HEK293T (cell line): ENCODE data around the gene FGF14.

Experiments used
- CTCF ChIA-PET: fragments of 350-600 bp; formaldehyde crosslinking; extraction: SDS; loops from one replicate; lab custom pipeline; 2021; ENCODE audit warnings: antibody characterized with exemption, inconsistent platforms; lab: Yijun Ruan, JAX
- POLR2A ChIA-PET: fragments of 350-600 bp; formaldehyde crosslinking; extraction: SDS; loops from one replicate; lab custom pipeline; 2020; ENCODE audit warnings: antibody characterized with exemption, inconsistent platforms; lab: Yijun Ruan, JAX
- DNase-seq: peaks from one replicate; pipeline ENCODE4 v3.0.0; 2012; ENCODE audit warnings: mixed read lengths; ENCODE audit errors: extremely low spot score
- ARNT ChIP-seq: fragments of 450-650 bp; IDR thresholded peaks from 2 replicates; pipeline ENCODE4 v1.6.1; 2017; ENCODE audit warnings: mild to moderate bottlenecking
- BHLHE40 ChIP-seq: fragments of 450-650 bp; IDR thresholded peaks from 2 replicates; pipeline ENCODE4 v1.6.1; 2016; ENCODE audit warnings: mild to moderate bottlenecking, moderate library complexity, borderline replicate concordance
- CTBP1 ChIP-seq: fragments of 450-650 bp; IDR thresholded peaks from 2 replicates; pipeline ENCODE4 v1.6.1; 2016; ENCODE audit warnings: borderline replicate concordance
- ELF4 ChIP-seq: fragments of 450-650 bp; IDR thresholded peaks from 2 replicates; pipeline ENCODE4 v1.6.1; 2017; ENCODE audit warnings: antibody characterized with exemption
- FOXA1 ChIP-seq: fragments of 450-650 bp; IDR thresholded peaks from 2 replicates; pipeline ENCODE4 v1.6.1; 2016; ENCODE audit warnings: mild to moderate bottlenecking
- FOXK2 ChIP-seq: fragments of 450-650 bp; IDR thresholded peaks from 2 replicates; pipeline ENCODE4 v1.6.1; 2016; ENCODE audit warnings: mild to moderate bottlenecking
- FOXM1 ChIP-seq: fragments of 450-650 bp; IDR thresholded peaks from 2 replicates; pipeline ENCODE4 v1.6.1; 2017; ENCODE audit warnings: mild to moderate bottlenecking, borderline replicate concordance
- HDGF ChIP-seq: fragments of 450-650 bp; IDR thresholded peaks from 2 replicates; pipeline ENCODE4 v1.6.1; 2017; ENCODE audit warnings: antibody characterized with exemption, borderline replicate concordance
- L3MBTL2 ChIP-seq: fragments of 450-650 bp; conservative IDR thresholded peaks from 2 replicates; pipeline ENCODE4 v1.6.1; 2016; ENCODE audit warnings: mild to moderate bottlenecking
- LEF1 ChIP-seq: fragments of 450-650 bp; IDR thresholded peaks from 2 replicates; pipeline ENCODE4 v1.6.1; 2017; ENCODE audit warnings: mild to moderate bottlenecking, borderline replicate concordance
- NFRKB ChIP-seq: fragments of 450-650 bp; IDR thresholded peaks from 2 replicates; pipeline ENCODE4 v1.6.1; 2016; ENCODE audit warnings: mild to moderate bottlenecking, moderate library complexity
- PKNOX1 ChIP-seq: fragments of 450-650 bp; IDR thresholded peaks from 2 replicates; pipeline ENCODE4 v1.6.1; 2016
- SP1 ChIP-seq: fragments of 450-650 bp; IDR thresholded peaks from 2 replicates; pipeline ENCODE4 v1.6.1; 2017
- SUZ12 ChIP-seq: fragments of 450-650 bp; IDR thresholded peaks from 2 replicates; pipeline ENCODE4 v1.6.1; 2016; ENCODE audit warnings: mild to moderate bottlenecking
- TARDBP ChIP-seq: fragments of 450-650 bp; IDR thresholded peaks from 2 replicates; pipeline ENCODE4 v1.6.1; 2016
- ZNF384 ChIP-seq: fragments of 450-650 bp; IDR thresholded peaks from 2 replicates; pipeline ENCODE4 v1.6.1; 2016

FGF14 gene

GRCh38 chr13:102333320-102334198, 68.3 kb downstream of the FGF14 start:
- CTCF ChIA-PET: no interaction called here
- POLR2A ChIA-PET: no interaction called here
- no peak for DNase-seq
- no peak for TF ChIP-seq SP1
- no peak for TF ChIP-seq BHLHE40
- no peak for TF ChIP-seq LEF1
- TF ChIP-seq FOXM1: no peak
- no peak for TF ChIP-seq NFRKB
- no peak for TF ChIP-seq ARNT
- no peak for TF ChIP-seq ELF4
- TF ChIP-seq FOXA1: no peak

GRCh38 chr13:102328909-102329308, 72.9 kb downstream of the FGF14 start:
- DNase-seq: no peak
- CTCF ChIA-PET: no interaction called here
- TF ChIP-seq TARDBP: no peak
- TF ChIP-seq CTBP1: no peak
- no peak for TF ChIP-seq FOXK2
- no peak for TF ChIP-seq SUZ12
- no peak for TF ChIP-seq BHLHE40
- no peak for TF ChIP-seq SP1
- no peak for TF ChIP-seq ARNT
- POLR2A ChIA-PET: no interaction called here

GRCh38 chr13:102327119-102327617, 74.7 kb downstream of the FGF14 start:
- POLR2A ChIA-PET: no interaction called here
- no peak for DNase-seq

GRCh38 chr13:102326381-102327118, 75.3 kb downstream of the FGF14 start:
- CTCF ChIA-PET: no interaction called here

More at GRCh38 chr13:102327119-102327617, 74.7 kb downstream of the FGF14 start:
- CTCF ChIA-PET: no interaction called here
- TF ChIP-seq TARDBP (no peak), FOXM1 (no peak), L3MBTL2 (no peak), PKNOX1 (no peak), SUZ12 (no peak), ELF4 (no peak), CTBP1 (no peak), ZNF384 (no peak)

GRCh38 chr13:102325321-102325720, 76.5 kb downstream of the FGF14 start:
- no peak for TF ChIP-seq FOXK2
- TF ChIP-seq L3MBTL2: no peak
- TF ChIP-seq TARDBP: no peak
- no peak for TF ChIP-seq PKNOX1
- TF ChIP-seq NFRKB: no peak
- TF ChIP-seq FOXM1: no peak
- no peak for TF ChIP-seq SP1
- no peak for TF ChIP-seq HDGF
- no peak for TF ChIP-seq CTBP1
- no peak for TF ChIP-seq ELF4
- ChIA-PET CTCF (no interaction called here), POLR2A (no interaction called here)
- DNase-seq: no peak

More at GRCh38 chr13:102326381-102327118, 75.3 kb downstream of the FGF14 start:
- no peak for DNase-seq
- TF ChIP-seq SUZ12 (no peak), TARDBP (no peak), ARNT (no peak), ZNF384 (no peak), FOXA1 (no peak), FOXM1 (no peak), CTBP1 (no peak), BHLHE40 (no peak), ELF4 (no peak), NFRKB (no peak), LEF1 (no peak), PKNOX1 (no peak), L3MBTL2 (no peak), SP1 (no peak), FOXK2 (no peak), HDGF (no peak)
- POLR2A ChIA-PET: no interaction called here

GRCh38 chr13:102323505-102323904, 78.3 kb downstream of the FGF14 start:
- DNase-seq: no peak
- CTCF ChIA-PET: no interaction called here
- TF ChIP-seq SUZ12 (no peak), NFRKB (no peak), PKNOX1 (no peak), BHLHE40 (no peak), SP1 (no peak), FOXK2 (no peak), FOXA1 (no peak), FOXM1 (no peak), CTBP1 (no peak), TARDBP (no peak), LEF1 (no peak), L3MBTL2 (no peak), ZNF384 (no peak), ELF4 (no peak), HDGF (no peak), ARNT (no peak)
- POLR2A ChIA-PET: no interaction called here
